ENCODE results near the gene ZNF20.

- TF ChIP-seq CTCF (IDR thresholded peaks at IDR 0.05) (peak; percentile 11 to 55 (median 38)), POLR2A (IDR thresholded peaks at IDR 0.05) (no peak), POLR2AphosphoS5 (IDR thresholded peaks at IDR 0.05) (no peak)
Observed at GRCh38 chr19:12126707-12127106, 13.4 kb downstream of the ZNF20 start.

All from gastroesophageal sphincter (tissue), 3 donors.